Cardiac muscle cell (in vitro differentiated cells and primary cell): ENCODE measurements around the gene TTLL3. TPM values are rescaled to one million over a fixed set of nuclear protein-coding genes. Genes with fewer than 3 reads are reported as not detected.
"Not testable (repeated sequence)": the region's sequence is repeated elsewhere in the genome, so short reads cannot be mapped to it uniquely, and the experiment has no call there.

ENCODE experiments used
- DNase-seq, 2 donors: peaks; one replicate each; pipeline versions ENCODE4 v3.0.0 to v3.0.0-alpha.2; 2010 to 2017; ENCODE audit warnings: low read depth in 1 of 2, low spot score in 1 of 2
- H3K27ac ChIP-seq: fragments of 200-600 bp; sonication (generic); 2 replicates; pipeline ENCODE4 v1.5.1; 2016
- H3K27me3 ChIP-seq: fragments of 200-600 bp; sonication (generic); 2 replicates; pipeline ENCODE4 v1.6.0; 2016; ENCODE audit warnings: control low read depth
- H3K36me3 ChIP-seq: fragments of 200-600 bp; sonication (generic); 2 replicates; pipeline ENCODE4 v1.5.1; 2016; ENCODE audit warnings: control low read depth
- H3K4me1 ChIP-seq: fragments of 200-600 bp; sonication (generic); 2 replicates; pipeline ENCODE4 v1.8.1; 2017; ENCODE audit warnings: low read depth, mild to moderate bottlenecking, mixed run types
- H3K4me3 ChIP-seq: fragments of 200-600 bp; sonication (generic); 2 replicates; pipeline ENCODE4 v1.5.1; 2016; ENCODE audit warnings: mild to moderate bottlenecking
- H3K9me3 ChIP-seq: fragments of 200-600 bp; sonication (generic); 2 replicates; pipeline ENCODE4 v1.5.1; 2017; ENCODE audit warnings: low read depth, mild to moderate bottlenecking, control low read depth
- polyA plus RNA-seq: library from polyadenylated mRNA; unstranded; fragments of >200 nt; fragmentation: Nextera tagmentation; extraction: Ambion mirVana; gene quantifications from 2 replicates; pipeline ENCODE4 v1.2.1, GENCODE V29; 2016
- total RNA-seq: library from RNA; depleted of rRNA; stranded (reverse); fragments of >200 nt; gene quantifications from 2 replicates; pipeline ENCODE4 v1.2.3, GENCODE V29; 2016
- TF ChIP-seq, protein P1 (sequence below): IDR thresholded peaks from 2 replicates; pipeline ENCODE4 v1.5.1; 2012; ENCODE audit warnings: low read depth, mild to moderate bottlenecking, low read length

Gene TTLL3
- total and polyA plus RNA-seq, 2 experiments from 2014 or later, result 29.4 to 59.6 TPM

GRCh38 chr3:9867106-9867505, 57.0 kb downstream of the TTLL3 start:
- no peak for DNase-seq
- Histone ChIP-seq H3K4me1 (peaks cover 15% of the 10 kb centered on the region), H3K27ac (no peak overlapping the region), H3K36me3 (no peaks in the 10 kb centered on the region), H3K9me3 (no peaks in the 10 kb centered on the region), H3K4me3 (no peak overlapping the region), H3K27me3 (no peaks in the 10 kb centered on the region)
- TF ChIP-seq, protein P1, sequence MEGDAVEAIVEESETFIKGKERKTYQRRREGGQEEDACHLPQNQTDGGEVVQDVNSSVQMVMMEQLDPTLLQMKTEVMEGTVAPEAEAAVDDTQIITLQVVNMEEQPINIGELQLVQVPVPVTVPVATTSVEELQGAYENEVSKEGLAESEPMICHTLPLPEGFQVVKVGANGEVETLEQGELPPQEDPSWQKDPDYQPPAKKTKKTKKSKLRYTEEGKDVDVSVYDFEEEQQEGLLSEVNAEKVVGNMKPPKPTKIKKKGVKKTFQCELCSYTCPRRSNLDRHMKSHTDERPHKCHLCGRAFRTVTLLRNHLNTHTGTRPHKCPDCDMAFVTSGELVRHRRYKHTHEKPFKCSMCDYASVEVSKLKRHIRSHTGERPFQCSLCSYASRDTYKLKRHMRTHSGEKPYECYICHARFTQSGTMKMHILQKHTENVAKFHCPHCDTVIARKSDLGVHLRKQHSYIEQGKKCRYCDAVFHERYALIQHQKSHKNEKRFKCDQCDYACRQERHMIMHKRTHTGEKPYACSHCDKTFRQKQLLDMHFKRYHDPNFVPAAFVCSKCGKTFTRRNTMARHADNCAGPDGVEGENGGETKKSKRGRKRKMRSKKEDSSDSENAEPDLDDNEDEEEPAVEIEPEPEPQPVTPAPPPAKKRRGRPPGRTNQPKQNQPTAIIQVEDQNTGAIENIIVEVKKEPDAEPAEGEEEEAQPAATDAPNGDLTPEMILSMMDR, result no peak

- TF ChIP-seq, protein P1, result no peak
- peaks cover 4% of the 10 kb centered on the region for H3K4me1 ChIP-seq
- H3K27me3 ChIP-seq, result no peaks in the 10 kb centered on the region
- H3K27ac ChIP-seq, result no peak overlapping the region
- no peak for DNase-seq
- H3K36me3 ChIP-seq, result no peaks in the 10 kb centered on the region
- no peaks in the 10 kb centered on the region for H3K9me3 ChIP-seq
- H3K4me3 ChIP-seq, result no peak overlapping the region
Measured at GRCh38 chr3:9869955-9870354, 59.9 kb downstream of the TTLL3 start.

DNA sequence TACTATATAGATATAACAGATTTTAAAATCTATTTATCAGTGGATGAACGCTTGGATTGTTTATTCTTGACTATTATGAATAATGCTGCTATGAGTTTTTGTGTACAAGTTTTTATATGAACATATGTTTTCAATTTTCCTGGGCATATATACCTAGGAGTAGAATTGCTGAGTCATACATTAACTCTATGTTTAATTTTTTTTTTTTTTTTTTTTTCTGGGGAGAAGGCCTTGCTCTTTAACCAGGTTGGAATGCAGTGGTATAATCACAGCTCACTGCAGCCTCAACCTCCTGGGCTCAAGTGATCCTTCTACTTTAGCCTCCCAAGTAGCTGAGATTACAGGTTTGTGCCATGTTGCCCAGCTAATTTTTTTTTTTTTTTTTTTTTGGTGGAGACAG, 60.9 kb downstream of the TTLL3 start:
- H3K9me3 ChIP-seq, result no peaks in the 10 kb centered on the region
- no peak overlapping the region for H3K4me3 ChIP-seq
- no peaks in the 10 kb centered on the region for H3K27me3 ChIP-seq
- TF ChIP-seq, protein P1, result no peak
- no peaks in the 10 kb centered on the region for H3K36me3 ChIP-seq
- DNase-seq, result peak in 1 of 2 donors; percentile 67
- no peaks in the 10 kb centered on the region for H3K4me1 ChIP-seq
- no peak overlapping the region for H3K27ac ChIP-seq

DNA sequence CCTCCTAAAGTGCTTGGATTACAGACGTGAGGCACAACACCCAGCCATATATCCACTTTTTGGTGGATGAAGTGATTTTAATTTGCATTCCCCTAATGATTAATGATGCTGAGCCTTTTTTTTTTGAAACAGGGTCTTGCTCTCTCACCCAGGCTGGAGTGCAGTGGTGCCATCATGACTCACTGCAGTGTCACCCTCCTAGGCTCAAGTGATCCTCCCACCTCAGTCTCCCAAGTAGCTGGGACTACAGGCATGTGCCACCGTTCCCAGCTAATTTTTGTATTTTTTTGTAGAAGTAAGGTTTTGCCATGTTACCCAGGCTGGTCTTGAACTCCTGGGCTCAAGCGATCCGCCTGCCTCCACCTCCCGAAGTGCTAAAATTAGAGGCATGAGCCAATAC, 62.0 kb downstream of the TTLL3 start:
- H3K36me3 ChIP-seq, H3K27ac ChIP-seq, H3K4me1 ChIP-seq, H3K4me3 ChIP-seq, H3K9me3 ChIP-seq, DNase-seq, H3K27me3 ChIP-seq: not testable (repeated sequence)

DNA sequence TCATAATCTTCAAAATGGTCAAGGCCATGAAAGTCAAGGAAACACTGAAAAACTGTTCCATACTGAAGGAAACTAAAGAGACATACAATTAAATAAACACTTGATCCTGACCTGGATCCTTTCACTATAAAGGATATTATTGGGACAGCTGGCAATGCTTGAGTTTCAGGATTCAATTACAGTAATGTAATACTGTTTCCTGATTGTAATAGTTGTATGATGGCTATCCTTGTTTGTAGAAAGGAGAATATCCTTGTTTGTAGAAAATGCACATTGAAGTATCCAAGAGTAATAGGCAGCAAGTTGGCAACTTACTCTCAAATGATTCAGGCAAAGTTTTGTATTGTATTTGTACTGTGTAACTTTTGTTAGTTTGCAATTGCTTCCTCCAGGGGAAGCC, 65.4 kb downstream of the TTLL3 start:
- TF ChIP-seq, protein P1, result no peak
- Histone ChIP-seq H3K36me3 (no peaks in the 10 kb centered on the region), H3K4me3 (no peak overlapping the region), H3K27ac (no peak overlapping the region), H3K27me3 (no peaks in the 10 kb centered on the region), H3K9me3 (no peaks in the 10 kb centered on the region), H3K4me1 (no peaks in the 10 kb centered on the region)
- DNase-seq, result no peak

DNA sequence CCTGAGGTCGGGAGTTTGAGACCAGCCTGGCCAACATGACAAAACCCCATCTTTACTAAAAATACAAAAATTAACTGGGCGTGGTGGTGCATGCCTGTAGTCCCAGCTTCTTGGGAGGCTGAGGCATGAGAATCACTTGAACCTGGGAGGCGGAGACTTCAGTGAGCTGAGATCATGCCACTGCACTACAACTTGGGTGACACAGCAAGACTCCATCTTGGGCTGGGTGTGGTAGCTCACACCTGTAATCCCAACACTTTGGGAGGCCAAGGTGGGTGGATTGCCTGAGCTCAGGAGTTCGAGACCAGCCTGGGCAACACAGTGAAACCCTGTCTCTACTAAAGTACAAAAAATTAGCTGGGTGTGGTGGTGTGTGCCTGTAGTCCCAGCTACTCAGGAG, 66.2 kb downstream of the TTLL3 start:
- not testable (repeated sequence) for H3K27ac ChIP-seq, H3K4me3 ChIP-seq, H3K9me3 ChIP-seq, H3K4me1 ChIP-seq, H3K36me3 ChIP-seq, DNase-seq, H3K27me3 ChIP-seq

- TF ChIP-seq, protein P1, result no peak
- H3K36me3 ChIP-seq, result no peaks in the 10 kb centered on the region
- H3K27ac ChIP-seq, result no peak overlapping the region
- DNase-seq, result no peak
- H3K4me3 ChIP-seq, result no peak overlapping the region
- no peaks in the 10 kb centered on the region for H3K4me1 ChIP-seq
- H3K9me3 ChIP-seq, result no peaks in the 10 kb centered on the region
- no peaks in the 10 kb centered on the region for H3K27me3 ChIP-seq
Measured at GRCh38 chr3:9876991-9877390, 66.9 kb downstream of the TTLL3 start.
